HL-60 (cell line): ENCODE results near the gene PRDM5.

Source experiments
- DNase-seq, 2 experiments: peaks; one replicate each; pipeline ENCODE4 v3.0.0-alpha.2; 2010 to 2020; ENCODE audit warnings: low read depth in 1 of 2, low spot score in 1 of 2
- H3K27ac ChIP-seq: fragments of 250-450 bp; sonication (Bioruptor Pico); replicated peaks from 2 replicates; pipeline ENCODE4 v1.5.1; 2020; ENCODE audit warnings: mild to moderate bottlenecking, moderate library complexity
- H3K27me3 ChIP-seq: fragments of 250-450 bp; sonication (Bioruptor Pico); 2 replicates; pipeline ENCODE4 v1.5.1; 2021; ENCODE audit warnings: mild to moderate bottlenecking, moderate library complexity; ENCODE audit not compliant: insufficient read depth, poor library complexity, severe bottlenecking
- H3K4me3 ChIP-seq: replicated peaks from 2 replicates; pipeline ENCODE4 v1.5.1; 2011; ENCODE audit warnings: mild to moderate bottlenecking, control low read depth, low read length; ENCODE audit not compliant: insufficient read depth
- CTCF ChIP-seq: IDR thresholded peaks from one replicate; pipeline ENCODE4 v1.5.1; 2011; ENCODE audit warnings: low read length, control low read depth, inconsistent platforms; ENCODE audit not compliant: insufficient read depth
- GABPA ChIP-seq: IDR thresholded peaks from 2 replicates; pipeline ENCODE4 v1.6.1; 2012; ENCODE audit warnings: low read depth
- POLR2AphosphoS5 ChIP-seq: IDR thresholded peaks from 2 replicates; pipeline ENCODE4 v1.6.1; 2012; ENCODE audit warnings: low read depth
- REST ChIP-seq: IDR thresholded peaks from 2 replicates; pipeline ENCODE4 v1.6.1; 2012; ENCODE audit warnings: low read depth; ENCODE audit not compliant: insufficient replicate concordance
- SPI1 ChIP-seq: IDR thresholded peaks from 2 replicates; pipeline ENCODE4 v1.6.1; 2012; ENCODE audit warnings: low read depth, mild to moderate bottlenecking, borderline replicate concordance

Gene PRDM5

GRCh38 chr4:120685756-120686278 is 236.7 kb downstream of the PRDM5 start:
- Histone ChIP-seq H3K4me3 (no peak overlapping the region), H3K27me3 (no peaks in the 10 kb centered on the region), H3K27ac (no peak overlapping the region)
- TF ChIP-seq SPI1 (no peak), REST (no peak), POLR2AphosphoS5 (no peak), CTCF (no peak), GABPA (no peak)
- no peak for DNase-seq

GRCh38 chr4:120683897-120684540 is 238.5 kb downstream of the PRDM5 start:
- no peak for DNase-seq
- TF ChIP-seq REST: no peak
- no peak for TF ChIP-seq GABPA
- no peak for TF ChIP-seq SPI1
- no peak for TF ChIP-seq POLR2AphosphoS5
- TF ChIP-seq CTCF: no peak

GRCh38 chr4:120682981-120683380 is 239.5 kb downstream of the PRDM5 start:
- no peak for TF ChIP-seq GABPA
- TF ChIP-seq SPI1: no peak
- no peak for TF ChIP-seq POLR2AphosphoS5
- no peak for TF ChIP-seq REST
- TF ChIP-seq CTCF: no peak
- no peak overlapping the region for H3K4me3 ChIP-seq
- no peaks in the 10 kb centered on the region for H3K27me3 ChIP-seq
- H3K27ac ChIP-seq: no peak overlapping the region
- DNase-seq: no peak

More at GRCh38 chr4:120683897-120684540, 238.5 kb downstream of the PRDM5 start:
- H3K27ac ChIP-seq: no peak overlapping the region
- no peaks in the 10 kb centered on the region for H3K27me3 ChIP-seq
- H3K4me3 ChIP-seq: no peak overlapping the region
